NOMO-1 treated with DMSO at 0.1 percent for 48 hours (cell line): ENCODE data around the gene USP32.

Experiments used
- DNase-seq: peaks from one replicate; lab custom pipeline; 2025; ENCODE audit not compliant: unreplicated experiment; lab: John Stamatoyannopoulos, UW

Gene USP32

DNA sequence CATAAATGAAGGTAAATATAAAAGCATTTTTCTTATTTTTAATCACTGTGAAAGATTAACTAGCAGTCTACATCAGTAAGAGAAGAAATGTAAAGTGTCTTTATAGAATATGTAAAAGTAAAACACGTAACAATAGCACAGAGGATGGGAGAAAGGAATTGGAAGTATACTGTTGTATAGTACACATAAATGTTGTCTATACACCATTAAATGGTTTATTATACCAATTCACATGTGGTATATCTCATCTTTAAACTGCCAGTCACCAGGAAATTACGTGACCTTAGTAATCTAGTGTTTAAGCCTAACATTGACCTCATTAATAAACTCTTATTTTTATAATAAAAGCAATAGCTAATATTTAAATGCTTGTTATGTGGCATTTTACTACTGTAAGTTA is 87.4 kb downstream of the USP32 start:
- DNase-seq: no peak

DNA sequence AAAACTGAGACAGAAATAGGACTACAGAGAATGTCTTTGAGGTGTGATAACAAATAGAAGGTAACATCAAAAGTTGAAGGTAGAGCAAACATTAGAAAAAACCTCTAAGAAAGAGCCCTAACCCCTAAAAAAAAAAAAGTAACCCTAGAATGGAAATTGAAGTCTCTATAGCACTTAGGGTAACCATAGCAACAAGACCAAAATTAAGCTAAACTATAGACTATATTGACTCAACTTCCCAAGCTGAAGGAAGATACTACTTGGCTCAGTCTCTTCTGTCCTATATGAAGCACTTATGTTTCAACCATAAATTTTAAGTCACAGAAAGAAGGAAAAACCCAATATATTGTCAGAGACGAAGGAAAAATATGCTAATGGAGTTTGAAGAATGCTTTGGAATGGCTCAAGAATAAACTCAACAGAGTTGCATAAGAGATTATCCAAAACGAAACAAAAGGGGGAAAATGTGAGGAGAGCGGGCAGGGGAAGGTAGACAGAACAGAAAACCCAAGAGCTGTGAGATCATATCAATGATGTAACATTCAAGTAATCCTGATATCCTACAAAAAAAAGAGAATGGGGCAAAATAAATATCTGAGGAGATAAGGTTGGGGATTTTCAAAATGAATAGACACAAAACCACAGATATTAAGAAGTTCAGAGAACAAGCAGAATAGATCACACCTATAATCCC is 88.4 kb downstream of the USP32 start:
- no peak for DNase-seq

DNA sequence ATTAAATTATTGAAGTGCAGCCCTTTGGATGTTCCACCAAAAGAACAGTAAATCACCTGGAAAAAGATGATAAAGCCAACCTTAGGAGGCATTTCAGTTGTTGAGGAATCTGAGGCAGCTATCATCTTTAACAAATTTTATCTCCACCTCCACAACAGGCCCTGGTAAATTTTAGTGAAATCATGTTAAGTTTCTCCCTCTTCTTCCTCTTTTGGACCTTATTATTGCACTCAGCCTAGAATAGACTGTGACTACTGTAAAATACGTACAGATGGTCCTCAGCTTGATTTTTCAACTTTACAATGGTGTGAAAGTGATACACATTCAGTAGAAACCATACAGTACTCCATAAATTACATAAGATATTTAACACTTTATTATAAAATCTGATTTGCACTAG is 90.3 kb downstream of the USP32 start:
- peak; percentile 55 for DNase-seq

DNA sequence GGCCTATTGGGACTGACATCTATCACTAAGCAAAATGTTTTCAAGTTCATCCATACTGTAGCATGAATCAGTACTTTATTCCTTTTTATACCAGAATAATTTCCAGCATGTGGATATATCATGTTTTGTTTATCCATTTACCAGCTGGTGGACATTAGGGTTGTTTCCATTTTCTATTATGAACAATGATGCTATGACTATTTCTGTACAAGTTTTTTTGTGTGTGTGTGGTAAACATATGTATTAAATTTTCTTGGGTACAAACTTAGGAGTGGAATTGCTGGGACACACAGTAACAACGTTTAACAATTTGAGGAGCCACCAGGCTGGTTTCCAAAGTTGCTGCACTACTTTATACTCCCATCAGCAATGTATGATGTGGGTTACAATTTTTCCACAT is 91.0 kb downstream of the USP32 start:
- no peak for DNase-seq

DNA sequence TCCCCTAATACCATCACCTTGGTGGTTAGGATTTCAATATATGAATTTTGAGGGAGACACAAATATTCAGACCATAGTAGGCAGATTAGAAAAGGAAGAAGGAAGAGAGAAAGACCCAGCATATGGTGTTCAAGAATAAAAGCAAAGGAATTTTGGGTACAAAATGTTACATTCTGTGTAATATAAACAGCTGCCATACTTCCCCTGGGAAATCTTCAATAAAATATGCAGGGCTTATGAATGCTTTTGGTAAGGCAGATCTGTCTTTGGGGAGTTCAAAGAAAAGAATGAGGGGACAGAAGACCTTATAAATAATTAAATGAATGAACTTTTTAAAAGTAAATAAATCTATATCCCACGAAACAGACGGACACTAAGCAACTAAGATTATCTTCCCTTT is 91.9 kb downstream of the USP32 start:
- DNase-seq: no peak

DNA sequence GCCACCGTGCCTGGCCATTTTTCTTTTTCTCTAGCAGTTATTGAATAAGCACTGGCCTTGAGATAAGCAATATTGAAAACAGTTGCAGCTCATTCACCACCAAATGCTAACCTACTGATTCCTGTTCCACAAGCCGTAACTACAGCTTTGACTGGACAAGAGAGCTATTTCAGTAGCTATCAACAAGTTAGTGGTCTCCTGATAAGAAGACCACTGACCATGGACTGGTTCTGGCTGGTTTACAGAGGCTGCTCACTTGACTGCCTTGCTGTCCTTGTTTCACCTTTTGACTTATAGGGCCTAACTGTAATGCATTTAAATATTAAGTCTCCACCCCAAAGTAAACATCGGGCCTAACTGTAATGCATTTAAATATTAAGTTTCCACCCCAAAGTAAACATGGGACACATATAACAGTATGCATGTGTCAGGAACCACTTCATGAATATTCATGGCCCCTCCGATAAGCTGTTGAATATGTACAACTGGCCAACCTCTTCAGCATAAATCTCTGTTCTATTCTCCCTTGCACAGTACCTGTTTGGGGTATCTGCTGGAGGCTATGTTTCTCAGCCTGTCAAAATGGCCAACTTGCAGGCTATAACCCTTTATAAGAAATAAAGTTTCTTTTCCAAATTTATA is 94.1 kb downstream of the USP32 start:
- DNase-seq: no peak

DNA sequence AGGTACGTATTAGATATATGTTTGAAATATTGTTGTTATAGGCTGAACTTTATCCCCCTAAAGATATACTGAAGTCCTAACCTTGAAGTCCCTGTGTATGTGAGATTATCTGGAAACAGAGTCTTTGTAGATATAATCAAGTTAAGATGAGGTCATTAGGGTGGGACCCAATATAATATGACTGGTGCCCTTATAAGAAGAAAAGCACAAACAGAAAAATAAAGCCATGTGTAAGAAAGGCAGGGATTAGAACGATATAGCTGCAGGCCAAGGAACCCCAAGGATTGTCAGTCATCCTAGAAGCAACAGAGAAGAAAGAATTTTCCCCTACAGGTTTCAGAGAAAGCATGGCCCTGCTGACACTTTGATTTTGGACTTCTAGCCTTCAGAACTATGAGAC is 95.8 kb downstream of the USP32 start:
- DNase-seq: no peak

DNA sequence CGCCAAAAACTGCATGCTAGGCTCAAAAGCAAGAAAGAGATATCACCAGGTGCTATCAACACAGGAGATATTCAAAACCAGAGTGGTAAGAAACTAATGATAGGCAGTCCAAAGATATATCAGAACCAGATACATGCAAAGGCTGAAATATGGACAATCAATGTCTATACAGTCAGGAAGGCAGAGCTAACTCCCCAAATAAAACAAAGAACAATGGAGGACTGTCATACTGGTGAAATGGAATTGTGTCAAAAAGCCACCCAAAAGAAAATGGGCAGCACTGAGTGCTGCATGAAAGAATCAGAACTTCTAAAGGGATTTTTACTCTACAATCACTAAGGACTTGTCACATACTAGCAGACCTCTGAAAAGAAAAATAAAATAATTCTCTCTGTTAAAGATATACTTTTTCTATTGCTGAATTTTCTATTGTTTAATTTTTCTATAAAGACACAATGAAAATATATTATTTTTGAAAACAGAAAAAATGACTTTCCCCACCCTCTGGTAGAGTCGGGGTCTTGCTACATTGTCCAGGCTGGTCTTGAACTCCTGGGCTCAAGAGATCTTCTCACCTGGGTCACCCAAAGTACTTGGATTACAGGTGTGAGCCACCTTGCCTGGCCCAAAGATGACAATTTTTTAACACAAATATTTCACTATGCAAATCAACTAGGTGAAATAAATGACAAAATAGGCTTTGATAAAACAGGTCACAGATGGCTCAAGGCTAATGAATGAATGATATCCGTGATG is 98.2 kb downstream of the USP32 start:
- no peak for DNase-seq

DNA sequence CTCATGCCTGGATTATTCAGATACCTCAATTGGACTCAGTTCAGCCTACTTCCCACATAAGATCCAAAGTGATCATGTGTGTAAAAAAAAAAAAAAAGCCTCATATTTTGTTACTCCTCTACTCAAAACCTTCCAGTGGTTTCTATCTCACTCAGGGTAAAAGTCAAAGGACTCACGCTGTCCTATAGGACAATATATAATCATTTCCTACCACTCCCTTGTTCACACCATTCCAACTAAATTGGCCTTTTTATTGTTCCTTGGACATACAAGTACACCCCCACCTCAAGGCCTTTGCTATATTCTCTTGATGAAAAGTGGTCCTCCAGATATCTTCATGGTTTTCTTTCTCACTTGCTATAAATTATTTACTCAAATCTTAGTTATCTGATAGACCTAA is 99.2 kb downstream of the USP32 start:
- no peak for DNase-seq

DNA sequence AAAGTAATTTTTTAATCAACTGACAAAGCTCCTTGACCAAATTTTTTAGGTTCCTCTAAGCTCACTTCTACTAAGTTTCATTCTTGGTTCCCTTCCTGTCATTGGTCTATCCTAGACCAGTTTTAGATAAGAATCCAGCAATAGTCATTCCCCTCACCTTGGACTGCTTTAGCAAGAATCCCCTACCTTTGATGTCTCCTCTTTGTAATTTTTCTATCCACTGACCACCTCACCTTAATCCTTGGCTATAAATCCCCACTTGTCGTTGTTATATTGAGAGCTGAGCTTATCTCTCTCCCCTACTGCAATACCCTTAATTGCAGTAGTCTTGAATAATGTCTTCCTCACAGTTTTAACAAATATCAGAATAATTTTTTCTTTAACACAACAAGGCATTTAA is 107.2 kb downstream of the USP32 start:
- DNase-seq: no peak

DNA sequence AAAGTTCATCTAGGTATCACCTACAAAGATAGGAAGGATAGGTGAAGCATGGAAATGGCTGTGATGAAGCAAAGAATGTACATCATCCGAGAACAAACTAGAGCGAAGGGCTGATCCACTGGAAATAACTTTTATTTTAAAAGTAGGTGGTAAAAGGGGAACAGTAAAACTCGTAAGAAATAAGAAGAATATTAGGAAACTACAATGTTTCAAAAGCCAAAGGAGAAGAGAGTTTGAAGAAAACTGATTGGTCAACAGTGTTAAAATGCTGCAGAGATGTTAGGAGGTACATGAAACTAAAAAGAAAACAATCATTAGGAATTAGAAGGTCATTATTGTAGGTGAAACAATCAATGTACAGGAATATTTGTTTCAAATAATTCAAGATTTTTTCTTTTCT is 108.1 kb downstream of the USP32 start:
- no peak for DNase-seq

DNA sequence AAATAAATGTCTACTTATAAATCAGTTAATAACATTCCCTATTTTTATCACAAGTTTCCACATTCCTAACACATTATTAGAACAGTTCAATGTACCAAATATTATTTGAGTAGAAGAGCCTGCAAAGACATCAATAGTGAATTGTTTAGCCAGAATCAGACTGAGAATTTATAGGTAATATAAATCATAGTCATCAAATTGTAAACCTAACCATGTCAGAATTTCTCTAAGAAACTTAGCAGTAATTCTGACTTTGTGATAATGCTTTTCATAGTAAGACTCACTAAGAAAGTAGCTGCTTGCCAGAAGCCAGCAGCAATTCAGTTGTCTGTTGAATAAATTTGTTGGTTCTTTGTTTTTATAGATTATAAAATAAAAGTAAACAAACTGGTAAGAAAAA is 111.3 kb downstream of the USP32 start:
- no peak for DNase-seq

DNA sequence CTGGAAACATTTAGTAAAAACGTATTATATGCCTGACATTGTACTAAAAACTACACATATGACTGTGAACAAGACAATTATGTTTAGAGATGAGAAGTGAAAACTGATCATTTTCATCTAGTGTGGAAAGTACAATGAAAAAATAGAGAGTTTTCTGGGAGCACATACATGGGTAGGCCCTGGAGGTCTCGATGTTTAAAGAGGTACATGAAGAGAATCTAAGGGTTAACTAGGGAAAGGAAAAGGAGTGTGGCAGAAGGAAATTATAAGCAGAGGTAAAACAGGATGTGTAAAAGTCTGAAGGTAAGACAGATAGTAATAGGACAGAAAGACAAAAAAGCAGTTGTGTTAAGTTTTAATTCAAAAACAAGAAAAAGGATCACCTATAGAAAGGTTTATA is 113.7 kb downstream of the USP32 start:
- no peak for DNase-seq

DNA sequence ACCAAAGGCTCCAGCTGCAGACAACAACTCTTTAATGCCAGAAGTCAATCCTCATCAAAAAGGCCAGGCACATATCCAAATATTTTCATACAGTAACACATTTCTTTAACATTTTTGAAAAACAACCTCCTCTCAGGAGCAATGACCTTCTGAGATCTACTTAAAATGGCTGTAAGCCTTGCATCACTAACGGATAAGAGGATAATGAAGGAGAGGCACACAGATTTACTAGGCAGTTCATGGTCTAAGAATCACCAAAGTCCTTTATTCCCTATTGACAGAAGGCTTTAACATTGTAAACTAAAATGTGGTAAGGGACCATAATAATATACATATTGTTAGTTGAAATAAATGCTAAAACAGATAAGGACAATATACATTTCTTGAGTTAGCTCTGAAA is 114.7 kb downstream of the USP32 start:
- no peak for DNase-seq

DNA sequence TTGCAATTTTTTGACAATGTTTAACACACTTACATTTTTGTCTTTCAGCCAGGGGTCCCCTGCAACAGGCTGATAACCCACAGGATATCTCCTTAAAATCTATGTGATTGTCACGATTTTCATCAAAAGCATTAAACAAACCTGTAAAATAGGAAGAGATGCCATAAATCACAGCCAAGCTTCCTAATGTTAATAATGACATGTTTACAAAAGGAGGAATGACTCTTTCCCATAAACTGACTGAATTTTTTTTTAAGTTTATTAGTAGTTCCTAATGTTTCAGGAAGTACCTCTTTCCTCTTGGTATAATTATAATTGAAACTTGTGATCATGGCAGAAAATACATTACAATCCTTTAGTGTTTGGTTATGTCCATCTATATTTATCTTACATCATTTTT is 122.5 kb downstream of the USP32 start:
- DNase-seq: no peak

DNA sequence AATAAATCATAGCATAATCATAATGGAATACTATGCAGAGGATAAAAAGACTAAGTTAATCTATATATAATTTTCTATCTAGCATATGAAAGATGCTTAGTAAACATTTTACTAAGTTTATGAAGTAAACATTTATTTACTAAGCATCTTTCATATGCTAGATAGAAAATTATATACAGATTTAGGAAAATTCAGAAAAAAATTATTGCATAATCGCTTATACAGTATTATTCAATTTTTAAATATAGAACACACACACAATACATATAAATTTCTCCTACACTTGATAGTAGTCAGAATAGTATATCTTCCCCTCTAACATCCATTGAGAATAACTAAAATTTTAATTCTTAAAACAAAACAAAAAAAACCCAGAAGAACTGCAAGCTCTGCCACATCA is 131.4 kb downstream of the USP32 start:
- DNase-seq: no peak

DNA sequence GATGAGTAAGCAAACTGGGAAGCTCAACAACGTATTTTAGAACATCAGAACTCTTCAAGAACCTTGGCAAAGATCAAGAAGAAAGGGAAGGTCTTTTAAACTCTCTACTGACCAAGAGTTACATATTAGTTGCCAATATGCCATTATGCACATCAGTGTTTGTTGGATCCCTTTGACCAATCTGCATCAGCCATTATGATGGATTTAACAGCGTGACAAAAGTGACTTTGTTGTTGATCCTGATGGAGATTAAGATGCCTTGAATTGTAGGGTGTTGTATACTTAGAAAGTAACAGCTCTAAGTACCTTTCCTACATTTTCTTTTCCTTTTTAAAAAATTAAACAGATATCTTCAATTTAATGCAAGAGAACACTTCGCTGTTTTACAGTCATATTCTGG is 133.6 kb downstream of the USP32 start:
- DNase-seq: no peak

DNA sequence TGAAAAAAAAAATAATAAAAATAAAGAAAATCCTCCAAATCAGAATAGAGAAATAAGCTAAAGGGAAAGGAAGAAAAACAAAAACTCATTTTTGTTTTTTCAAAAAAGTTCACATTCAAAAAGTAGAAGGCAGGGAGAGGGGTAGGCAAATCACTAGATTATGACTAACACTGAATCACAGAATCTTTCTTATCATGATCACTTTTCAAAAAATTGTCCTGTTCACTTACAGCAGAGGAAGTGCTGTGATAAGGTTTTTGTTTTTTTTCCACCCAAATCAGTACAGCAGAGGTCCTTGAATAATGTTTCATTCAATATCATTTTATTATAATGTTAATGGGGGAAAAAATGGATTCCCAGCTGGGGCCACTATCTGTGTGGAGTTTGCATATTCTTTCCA is 135.8 kb downstream of the USP32 start:
- DNase-seq: no peak

DNA sequence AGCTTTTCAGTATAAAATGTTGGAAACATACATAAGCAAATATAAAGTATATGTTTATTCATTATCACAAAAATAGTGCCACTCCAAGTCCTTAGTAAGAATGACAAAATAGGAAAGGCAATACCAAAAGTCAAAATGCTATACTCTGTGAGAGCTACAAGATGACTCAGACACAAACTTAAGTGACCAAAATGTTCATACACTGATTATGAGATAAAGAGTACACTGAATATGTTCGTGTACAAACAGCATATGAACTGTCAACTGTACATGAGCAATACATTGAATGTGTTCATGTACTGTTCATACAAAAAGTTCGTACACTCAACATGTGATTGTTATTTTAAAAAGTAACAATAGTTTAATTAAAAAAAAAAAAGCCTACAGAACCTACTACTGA is 138.9 kb downstream of the USP32 start:
- DNase-seq: no peak

DNA sequence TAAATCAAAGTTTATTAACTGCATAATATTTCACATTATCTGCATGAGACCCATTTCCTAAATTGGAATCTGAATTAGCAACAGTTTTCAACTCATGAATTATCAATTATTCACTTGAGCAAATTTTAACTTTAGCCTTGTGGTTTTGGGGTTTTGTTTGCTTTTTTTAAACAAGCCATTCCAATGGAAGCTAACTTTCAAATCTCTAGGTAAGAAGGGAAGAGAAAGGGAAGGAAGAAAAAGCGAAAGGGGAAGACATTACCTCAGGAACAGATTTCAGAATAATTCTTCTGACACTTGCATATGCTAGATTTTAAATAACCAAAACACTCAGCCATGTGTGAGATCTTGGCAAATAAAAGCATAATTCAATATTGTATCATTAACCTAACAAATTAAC is 139.5 kb downstream of the USP32 start:
- no peak for DNase-seq

DNA sequence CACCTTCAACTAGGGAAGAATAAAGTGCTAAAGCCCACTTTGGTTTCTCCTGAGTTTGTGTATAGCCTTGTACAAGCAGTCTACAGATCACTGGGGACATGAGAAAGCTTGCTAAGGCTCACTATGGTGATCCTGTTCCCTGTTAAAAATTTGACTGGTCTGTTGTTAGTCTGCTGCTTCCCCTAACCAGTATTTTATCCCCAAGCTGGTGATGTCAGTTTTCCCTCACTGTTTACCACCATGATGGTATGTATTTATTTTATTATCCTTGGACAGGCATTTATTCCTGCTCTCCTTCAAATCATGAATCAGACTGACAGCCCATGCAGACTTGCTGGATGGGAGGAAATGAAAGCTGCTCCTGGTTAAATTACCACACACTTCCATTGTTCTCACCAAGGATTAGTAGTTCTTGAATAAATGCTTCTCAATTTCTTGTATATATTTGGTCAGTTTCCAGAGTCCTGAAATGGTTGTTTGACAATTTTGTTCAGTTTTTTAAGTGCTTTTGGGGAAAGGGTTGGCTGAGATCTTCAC is 142.6 kb downstream of the USP32 start:
- DNase-seq: no peak

DNA sequence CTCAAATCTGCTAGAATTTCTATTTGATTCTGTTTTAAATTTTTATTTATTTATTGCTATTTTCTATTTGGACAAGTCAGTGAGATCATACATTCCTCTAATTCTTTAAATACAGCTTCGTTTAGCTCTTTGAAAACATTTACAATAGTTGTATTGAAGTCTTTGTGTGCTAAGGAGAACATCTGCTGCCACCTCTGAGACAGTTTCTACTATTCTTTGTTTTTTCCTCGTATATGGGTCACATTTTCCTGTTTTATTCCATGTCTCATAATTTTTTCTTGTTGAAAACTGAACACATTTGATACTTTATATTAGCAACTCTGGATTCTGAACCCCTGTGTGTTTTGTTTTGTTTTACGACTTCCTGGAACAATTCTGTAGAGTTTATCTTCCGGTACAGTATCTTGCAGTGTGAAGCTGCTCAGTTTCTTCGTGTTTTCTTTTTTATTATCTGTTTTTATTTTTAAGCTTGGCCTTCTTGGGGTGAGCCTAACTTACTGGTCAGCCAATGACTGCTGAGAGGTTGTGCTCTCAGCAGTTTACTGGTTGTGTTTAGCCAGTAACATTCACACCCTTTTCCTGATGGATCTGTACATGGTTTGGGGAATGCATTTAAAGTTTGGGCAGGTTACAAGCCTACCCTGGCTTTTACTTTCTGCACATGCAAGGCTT is 143.2 kb downstream of the USP32 start:
- no peak for DNase-seq
